ENCODE measurements around the gene SYT4. TPM values are rescaled to one million over a fixed set of nuclear protein-coding genes. Genes with fewer than 3 reads are reported as not detected.

SYT4 gene
- total RNA-seq, 1 experiment from 2014 or later: 1.3 TPM

DNA sequence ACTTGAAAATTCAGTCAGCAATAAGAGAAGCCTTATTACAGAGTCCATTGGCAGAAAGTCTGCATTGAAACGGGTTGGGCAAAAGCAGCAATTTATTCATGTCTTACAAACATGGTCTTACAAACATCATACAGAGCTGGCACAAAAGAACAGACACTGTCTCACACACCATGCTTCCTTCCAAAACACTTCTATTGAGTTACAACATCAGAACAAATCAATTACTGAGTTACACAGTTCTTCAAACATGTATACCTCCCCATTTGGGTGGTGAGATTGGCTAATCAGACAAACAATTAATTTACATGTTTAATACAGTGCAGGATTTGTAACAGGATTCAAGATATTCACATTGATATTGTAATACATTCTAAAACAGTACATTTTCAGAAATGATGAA, 9.5 kb downstream of the SYT4 start:
- no peak overlapping the region for H3K4me3 ChIP-seq (ENCODE audit: insufficient read depth, low read depth, low read length)
- H3K36me3 ChIP-seq (replicated peaks; ENCODE audit: control insufficient read depth, insufficient read depth, low read length): no peaks in the 10 kb centered on the region
- DNase-seq: no peak
- H3K27me3 ChIP-seq (ENCODE audit: control insufficient read depth, insufficient read depth, low read length): no peaks in the 10 kb centered on the region

DNA sequence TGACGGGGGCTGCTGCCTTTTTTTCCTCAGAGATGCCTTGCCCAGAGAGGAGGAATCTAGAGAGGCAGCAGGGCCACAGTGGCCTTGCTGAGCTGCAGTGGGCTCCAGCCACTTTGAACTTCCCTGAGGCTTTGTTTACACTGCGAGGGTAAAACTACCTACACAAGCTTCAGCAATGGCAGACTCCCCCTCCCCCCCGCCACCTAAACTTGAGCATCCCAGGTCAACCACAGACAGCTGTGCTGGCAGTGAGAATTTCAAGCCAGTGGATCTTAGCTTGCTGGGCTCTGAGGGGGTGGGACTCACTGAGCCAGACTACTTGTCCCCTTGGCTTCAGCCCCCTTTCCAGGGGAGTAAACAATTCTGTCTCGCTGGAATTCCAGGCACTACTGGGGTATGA, 11.8 kb downstream of the SYT4 start:
- Histone ChIP-seq H3K27me3 (ENCODE audit: control insufficient read depth, insufficient read depth, low read length) (no peaks in the 10 kb centered on the region), H3K4me3 (ENCODE audit: insufficient read depth, low read depth, low read length) (no peak overlapping the region), H3K36me3 (replicated peaks; ENCODE audit: control insufficient read depth, insufficient read depth, low read length) (no peaks in the 10 kb centered on the region)
- DNase-seq: no peak

DNA sequence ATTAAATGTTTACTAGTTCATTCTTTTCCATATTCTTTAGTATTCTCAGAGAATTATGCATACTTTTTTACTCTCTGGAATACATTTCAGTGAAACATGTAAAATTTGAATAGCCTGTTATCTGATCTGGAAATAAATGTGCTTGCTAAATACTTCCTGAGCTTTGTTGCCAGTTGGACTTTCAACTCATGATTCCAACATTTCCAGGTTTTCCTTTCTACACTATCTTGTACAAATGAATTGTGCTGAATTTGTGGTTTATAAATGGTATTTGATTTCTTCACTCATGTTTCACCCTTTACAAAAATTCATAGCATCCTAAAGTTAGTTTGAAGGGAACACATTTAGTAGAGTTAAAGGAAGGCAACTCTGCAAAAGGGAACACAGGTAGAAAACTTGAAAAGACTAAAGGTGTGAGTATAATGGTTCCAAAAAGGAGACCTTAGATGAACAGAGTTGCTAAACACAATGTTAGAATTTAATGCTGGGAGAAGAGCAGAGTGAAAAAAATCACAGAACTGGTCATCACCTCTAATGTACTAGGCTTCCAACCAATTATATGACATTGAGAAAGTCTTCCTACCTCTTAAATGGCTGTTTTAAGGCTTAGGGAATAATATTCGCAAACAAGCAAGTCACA, 28.6 kb downstream of the SYT4 start:
- no peaks in the 10 kb centered on the region for H3K27me3 ChIP-seq (ENCODE audit: control insufficient read depth, insufficient read depth, low read length)
- DNase-seq: no peak
- H3K36me3 ChIP-seq (replicated peaks; ENCODE audit: control insufficient read depth, insufficient read depth, low read length): no peaks in the 10 kb centered on the region
- H3K4me3 ChIP-seq (ENCODE audit: insufficient read depth, low read depth, low read length): no peak overlapping the region

DNA sequence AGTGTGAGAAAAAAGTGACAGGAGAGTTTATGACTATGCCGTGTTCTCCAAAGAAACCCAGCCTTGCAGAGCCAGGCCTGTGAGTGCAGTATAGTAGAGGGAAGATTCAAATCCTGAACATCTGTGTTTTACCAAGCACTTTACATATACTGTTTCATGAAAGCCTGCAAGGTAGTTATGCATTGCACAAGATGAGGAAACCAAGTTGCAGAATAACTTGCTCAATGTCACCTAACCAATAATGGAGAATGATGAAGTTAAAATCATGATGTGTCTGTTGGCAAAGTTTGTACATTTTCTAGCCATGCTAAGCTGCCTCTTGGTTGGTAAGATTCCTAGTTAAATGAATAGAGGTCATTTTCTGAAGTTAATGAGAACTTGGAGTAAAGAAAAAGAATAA, 29.3 kb downstream of the SYT4 start:
- DNase-seq: no peak
- no peaks in the 10 kb centered on the region for H3K36me3 ChIP-seq (replicated peaks; ENCODE audit: control insufficient read depth, insufficient read depth, low read length)
- no peaks in the 10 kb centered on the region for H3K27me3 ChIP-seq (ENCODE audit: control insufficient read depth, insufficient read depth, low read length)
- H3K4me3 ChIP-seq (ENCODE audit: insufficient read depth, low read depth, low read length): no peak overlapping the region

DNA sequence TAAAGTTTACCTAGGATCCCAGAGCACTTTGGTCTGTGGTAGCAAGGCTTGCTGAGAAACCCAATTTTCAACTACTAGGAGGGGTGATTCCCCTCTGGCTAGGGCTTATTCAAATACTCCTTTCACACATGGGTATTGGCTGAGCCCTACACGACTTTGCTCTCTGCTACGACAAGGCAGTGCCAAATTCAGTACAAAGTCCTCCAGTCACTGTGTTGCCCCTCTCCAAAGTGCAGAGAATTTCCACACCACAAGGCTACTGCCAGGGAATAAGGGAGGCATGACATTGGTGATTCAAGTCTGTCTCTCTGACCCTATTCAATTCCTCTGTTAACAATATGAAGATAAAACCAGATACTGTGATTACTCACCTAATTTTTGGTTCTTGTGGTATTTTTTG, 38.9 kb downstream of the SYT4 start:
- no peaks in the 10 kb centered on the region for H3K27me3 ChIP-seq (ENCODE audit: control insufficient read depth, insufficient read depth, low read length)
- no peak overlapping the region for H3K4me3 ChIP-seq (ENCODE audit: insufficient read depth, low read depth, low read length)
- DNase-seq: no peak
- no peaks in the 10 kb centered on the region for H3K36me3 ChIP-seq (replicated peaks; ENCODE audit: control insufficient read depth, insufficient read depth, low read length)

DNA sequence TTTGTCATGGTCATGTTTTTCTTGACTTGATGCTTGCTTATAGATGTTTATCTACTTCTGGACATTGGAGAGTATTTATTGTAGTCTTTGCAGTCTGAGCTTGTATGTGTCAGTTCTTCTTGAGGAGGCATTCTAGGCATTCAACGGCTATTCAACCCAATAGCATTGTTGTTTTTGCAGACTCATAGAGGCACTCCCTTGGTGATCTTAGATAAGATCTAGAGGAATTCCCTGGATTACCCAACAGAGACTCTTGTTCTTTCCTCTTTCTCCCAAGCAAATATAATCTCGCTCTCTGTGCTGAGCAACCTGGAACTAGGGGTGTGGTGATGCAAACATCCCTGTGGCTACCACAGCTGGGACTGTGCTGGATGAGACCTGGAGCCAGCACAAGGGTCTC, 40.4 kb downstream of the SYT4 start:
- Histone ChIP-seq H3K27me3 (ENCODE audit: control insufficient read depth, insufficient read depth, low read length) (no peaks in the 10 kb centered on the region), H3K4me3 (ENCODE audit: insufficient read depth, low read depth, low read length) (no peak overlapping the region), H3K36me3 (replicated peaks; ENCODE audit: control insufficient read depth, insufficient read depth, low read length) (no peaks in the 10 kb centered on the region)
- DNase-seq: no peak

DNA sequence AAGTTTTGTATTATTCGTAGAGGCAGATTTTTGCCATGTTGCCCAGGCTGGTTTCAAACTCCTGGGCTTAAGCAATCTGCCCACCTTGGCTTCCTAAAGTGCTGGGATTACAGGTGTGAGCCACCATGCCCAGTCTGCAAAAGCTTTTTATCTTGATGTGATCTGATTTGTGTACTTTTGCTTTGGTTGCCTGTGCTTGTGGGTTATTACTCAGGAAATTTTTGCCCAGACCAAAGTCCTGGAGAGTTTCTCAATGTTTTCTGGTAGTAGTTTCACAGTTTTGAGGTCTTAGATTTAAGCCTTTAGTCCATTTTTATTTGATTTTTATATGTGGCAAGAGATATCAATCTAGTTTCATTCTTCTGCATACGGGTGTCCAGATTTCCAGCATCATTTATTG, 42.4 kb downstream of the SYT4 start:
- Histone ChIP-seq H3K36me3 (replicated peaks; ENCODE audit: control insufficient read depth, insufficient read depth, low read length) (no peaks in the 10 kb centered on the region), H3K4me3 (ENCODE audit: insufficient read depth, low read depth, low read length) (no peak overlapping the region), H3K27me3 (ENCODE audit: control insufficient read depth, insufficient read depth, low read length) (no peaks in the 10 kb centered on the region)
- DNase-seq: no peak

DNA sequence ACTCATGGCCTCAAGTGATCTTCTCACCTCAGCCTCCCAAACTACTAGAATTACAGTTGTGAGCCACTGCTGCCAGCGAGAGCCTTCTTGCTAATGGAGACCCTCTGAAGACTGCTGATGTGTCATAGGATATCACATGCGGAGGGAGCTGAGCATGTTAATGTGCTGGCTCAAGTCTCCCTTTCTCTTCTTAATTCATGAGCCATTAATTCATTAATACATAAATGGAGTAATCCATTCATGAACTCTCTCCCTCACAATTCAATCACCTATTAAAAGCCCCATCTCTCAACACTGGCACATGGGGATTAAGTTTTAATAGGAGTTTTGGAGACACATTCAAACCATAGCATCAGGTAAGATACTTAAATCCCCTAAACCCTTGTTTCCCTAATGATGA, 54.8 kb downstream of the SYT4 start:
- H3K36me3 ChIP-seq (replicated peaks; ENCODE audit: control insufficient read depth, insufficient read depth, low read length): no peaks in the 10 kb centered on the region
- no peak overlapping the region for H3K4me3 ChIP-seq (ENCODE audit: insufficient read depth, low read depth, low read length)
- no peak for DNase-seq
- no peaks in the 10 kb centered on the region for H3K27me3 ChIP-seq (ENCODE audit: control insufficient read depth, insufficient read depth, low read length)

DNA sequence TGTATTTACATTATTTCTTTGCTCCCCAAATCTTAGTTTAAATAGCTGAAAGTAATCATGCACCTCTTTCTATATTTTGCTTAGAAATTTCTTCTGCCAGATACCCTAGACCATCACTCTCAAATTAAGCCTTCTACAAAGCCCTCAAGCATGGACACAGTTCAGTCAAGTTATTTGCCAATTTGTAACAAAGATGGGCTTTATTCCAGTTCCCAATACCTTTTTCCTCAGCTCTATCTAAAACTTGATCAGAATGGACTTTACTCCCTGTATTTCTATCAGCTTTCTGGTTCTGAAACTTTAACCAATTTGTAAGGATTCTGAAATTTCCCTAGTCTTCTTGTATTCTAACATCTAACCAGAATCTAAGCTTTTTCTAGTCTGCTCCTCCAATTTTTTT, 56.6 kb downstream of the SYT4 start:
- DNase-seq: no peak
- Histone ChIP-seq H3K27me3 (ENCODE audit: control insufficient read depth, insufficient read depth, low read length) (no peaks in the 10 kb centered on the region), H3K36me3 (replicated peaks; ENCODE audit: control insufficient read depth, insufficient read depth, low read length) (no peaks in the 10 kb centered on the region), H3K4me3 (ENCODE audit: insufficient read depth, low read depth, low read length) (no peak overlapping the region)

Other genes with a start within 250 kb of the SYT4 start
- gene RIT2, start 161.8 kb downstream of the SYT4 start, total RNA-seq (2014; rRNA removed; shearing (Covaris generic)): 0.17 and 0.26 TPM in 2 replicates